GM13976 (cell line): ENCODE measurements around the gene UROC1.

ENCODE experiments used
- DNase-seq: peaks from one replicate; pipeline ENCODE4 v3.0.0; 2012; ENCODE audit warnings: low spot score
- CTCF ChIP-seq: IDR thresholded peaks from 2 replicates; pipeline ENCODE4 v1.5.1; 2012; ENCODE audit warnings: borderline replicate concordance, mild to moderate bottlenecking; ENCODE audit not compliant: insufficient read depth; ENCODE audit errors: extremely low read depth, missing control alignments, control extremely low read depth
- in situ Hi-C: fragments of 300-500 bp; cut with MboI; formaldehyde crosslinking; loops from one replicate; pipeline ENCODE4 v1.12.0; 2022; ENCODE audit warnings: low sequenced_read_pairs, mixed read lengths, inconsistent platforms; ENCODE audit not compliant: unreplicated experiment

The UROC1 gene

GRCh38 chr3:126496894-126497850, 20.4 kb downstream of the UROC1 start:
- in situ Hi-C loops = no loop called here
- DNase-seq = no peak
- TF ChIP-seq CTCF = no peak

GRCh38 chr3:126495786-126496185, 21.8 kb downstream of the UROC1 start:
- in situ Hi-C loops = no loop called here
- DNase-seq = no peak
- TF ChIP-seq CTCF = no peak

- DNase-seq = no peak
- in situ Hi-C loops = no loop called here
- TF ChIP-seq CTCF = no peak
Observed at GRCh38 chr3:126494970-126495230, 22.7 kb downstream of the UROC1 start.

GRCh38 chr3:126494204-126494969, 23.2 kb downstream of the UROC1 start:
- DNase-seq = no peak

GRCh38 chr3:126493739-126494138, 23.8 kb downstream of the UROC1 start:
- no peak for DNase-seq
- no peak for TF ChIP-seq CTCF
- in situ Hi-C loops = no loop called here

More at GRCh38 chr3:126494204-126494969, 23.2 kb downstream of the UROC1 start:
- TF ChIP-seq CTCF = no peak
- in situ Hi-C loops = no loop called here

- no peak for DNase-seq
- in situ Hi-C loops = no loop called here
- TF ChIP-seq CTCF = no peak
Observed at GRCh38 chr3:126493051-126493450, 24.5 kb downstream of the UROC1 start.
